ENCODE measurements around the gene UROD.

UROD gene

GRCh38 chr1:45016767-45017166, 4.7 kb downstream of the UROD start:
- no peak overlapping the region for H3K9ac ChIP-seq (ENCODE audit: low read length)

GRCh38 chr1:45018599-45019230, 6.7 kb downstream of the UROD start:
- H3K27ac ChIP-seq (ENCODE audit: low read length), result no peak overlapping the region
- no peaks in the 10 kb centered on the region for H3K79me2 ChIP-seq (ENCODE audit: low read length)
- no peak overlapping the region for H3K4me2 ChIP-seq (ENCODE audit: low read depth, low read length)
- no peaks in the 10 kb centered on the region for H3K36me3 ChIP-seq (replicated peaks; ENCODE audit: insufficient read depth, low read length)
- no peaks in the 10 kb centered on the region for H3K9me3 ChIP-seq (replicated peaks; ENCODE audit: insufficient read depth, low read length)
- no peak overlapping the region for H3K4me3 ChIP-seq (ENCODE audit: low read length)
- no peaks in the 10 kb centered on the region for H4K20me1 ChIP-seq (ENCODE audit: insufficient read depth, low read length)
- no peaks in the 10 kb centered on the region for H3K9me2 ChIP-seq (replicated peaks; ENCODE audit: insufficient read depth, low read length)
- no peaks in the 10 kb centered on the region for H3F3A ChIP-seq (ENCODE audit: insufficient read depth, low read length)
- no peak overlapping the region for H3K9ac ChIP-seq (ENCODE audit: low read length)
- no peaks in the 10 kb centered on the region for H3K4me1 ChIP-seq (ENCODE audit: low read length)
- TF ChIP-seq CTCF (IDR thresholded peaks at IDR 0.05; ENCODE audit: low read length) (peak; percentile 86), EZH2 (optimal IDR thresholded peaks at IDR 0.05; ENCODE audit: low read depth, low read length) (no peak), EZH2phosphoT487 (IDR thresholded peaks at IDR 0.05; ENCODE audit: low read length) (no peak)
- no peaks in the 10 kb centered on the region for H3K27me3 ChIP-seq (replicated peaks; ENCODE audit: insufficient read depth, low read length)
- peak; percentile 66 for DNase-seq
- H2AFZ ChIP-seq (ENCODE audit: low read length), result peak overlapping the region; percentile 60

More at GRCh38 chr1:45016767-45017166, 4.7 kb downstream of the UROD start:
- peaks cover 6% of the 10 kb centered on the region; the same call in 1 of the 2 replicates for H3K4me1 ChIP-seq (ENCODE audit: low read length)
- TF ChIP-seq EZH2phosphoT487 (IDR thresholded peaks at IDR 0.05; ENCODE audit: low read length), result no peak
- TF ChIP-seq EZH2 (optimal IDR thresholded peaks at IDR 0.05; ENCODE audit: low read depth, low read length), result no peak
- TF ChIP-seq CTCF (IDR thresholded peaks at IDR 0.05; ENCODE audit: low read length), result no peak
- H3K4me3 ChIP-seq (ENCODE audit: low read length), result no peak overlapping the region
- no peaks in the 10 kb centered on the region for H3K9me3 ChIP-seq (replicated peaks; ENCODE audit: insufficient read depth, low read length)
- no peaks in the 10 kb centered on the region for H3K36me3 ChIP-seq (replicated peaks; ENCODE audit: insufficient read depth, low read length)
- no peaks in the 10 kb centered on the region for H3K27me3 ChIP-seq (replicated peaks; ENCODE audit: insufficient read depth, low read length)
- no peak overlapping the region for H3K4me2 ChIP-seq (ENCODE audit: low read depth, low read length)
- no peak overlapping the region for H3K27ac ChIP-seq (ENCODE audit: low read length)
- no peaks in the 10 kb centered on the region for H3K9me2 ChIP-seq (replicated peaks; ENCODE audit: insufficient read depth, low read length)
- peaks cover 15% of the 10 kb centered on the region for H3K79me2 ChIP-seq (ENCODE audit: low read length)
- H2AFZ ChIP-seq (ENCODE audit: low read length), result no peak overlapping the region
- DNase-seq, result no peak
- H3F3A ChIP-seq (ENCODE audit: insufficient read depth, low read length), result no peaks in the 10 kb centered on the region
- no peaks in the 10 kb centered on the region for H4K20me1 ChIP-seq (ENCODE audit: insufficient read depth, low read length)

- no peaks in the 10 kb centered on the region for H3K27me3 ChIP-seq (replicated peaks; ENCODE audit: insufficient read depth, low read length)
- no peak overlapping the region for H3K27ac ChIP-seq (ENCODE audit: low read length)
- no peak overlapping the region for H3K4me2 ChIP-seq (ENCODE audit: low read depth, low read length)
- no peaks in the 10 kb centered on the region for H3K9me2 ChIP-seq (replicated peaks; ENCODE audit: insufficient read depth, low read length)
- H3K4me3 ChIP-seq (ENCODE audit: low read length), result no peak overlapping the region
- TF ChIP-seq EZH2phosphoT487 (IDR thresholded peaks at IDR 0.05; ENCODE audit: low read length), result no peak
- TF ChIP-seq CTCF (IDR thresholded peaks at IDR 0.05; ENCODE audit: low read length), result no peak
- TF ChIP-seq EZH2 (optimal IDR thresholded peaks at IDR 0.05; ENCODE audit: low read depth, low read length), result no peak
- H3F3A ChIP-seq (ENCODE audit: insufficient read depth, low read length), result no peaks in the 10 kb centered on the region
- no peaks in the 10 kb centered on the region for H3K9me3 ChIP-seq (replicated peaks; ENCODE audit: insufficient read depth, low read length)
- H3K79me2 ChIP-seq (ENCODE audit: low read length), result no peaks in the 10 kb centered on the region
- H3K9ac ChIP-seq (ENCODE audit: low read length), result no peak overlapping the region
- no peak for DNase-seq
- no peaks in the 10 kb centered on the region for H3K36me3 ChIP-seq (replicated peaks; ENCODE audit: insufficient read depth, low read length)
- H2AFZ ChIP-seq (ENCODE audit: low read length), result no peak overlapping the region
- no peaks in the 10 kb centered on the region for H3K4me1 ChIP-seq (ENCODE audit: low read length)
- H4K20me1 ChIP-seq (ENCODE audit: insufficient read depth, low read length), result no peaks in the 10 kb centered on the region
These were observed 11.6 kb downstream of the UROD start for GRCh38 chr1:45023663-45024062.

All from MM.1S (cell line).